Measurements from ENCODE around the gene RUSF1.
"Not testable (repeated sequence)": the region's sequence is repeated elsewhere in the genome, so short reads cannot be mapped to it uniquely, and the experiment has no call there.

Gene RUSF1

DNA sequence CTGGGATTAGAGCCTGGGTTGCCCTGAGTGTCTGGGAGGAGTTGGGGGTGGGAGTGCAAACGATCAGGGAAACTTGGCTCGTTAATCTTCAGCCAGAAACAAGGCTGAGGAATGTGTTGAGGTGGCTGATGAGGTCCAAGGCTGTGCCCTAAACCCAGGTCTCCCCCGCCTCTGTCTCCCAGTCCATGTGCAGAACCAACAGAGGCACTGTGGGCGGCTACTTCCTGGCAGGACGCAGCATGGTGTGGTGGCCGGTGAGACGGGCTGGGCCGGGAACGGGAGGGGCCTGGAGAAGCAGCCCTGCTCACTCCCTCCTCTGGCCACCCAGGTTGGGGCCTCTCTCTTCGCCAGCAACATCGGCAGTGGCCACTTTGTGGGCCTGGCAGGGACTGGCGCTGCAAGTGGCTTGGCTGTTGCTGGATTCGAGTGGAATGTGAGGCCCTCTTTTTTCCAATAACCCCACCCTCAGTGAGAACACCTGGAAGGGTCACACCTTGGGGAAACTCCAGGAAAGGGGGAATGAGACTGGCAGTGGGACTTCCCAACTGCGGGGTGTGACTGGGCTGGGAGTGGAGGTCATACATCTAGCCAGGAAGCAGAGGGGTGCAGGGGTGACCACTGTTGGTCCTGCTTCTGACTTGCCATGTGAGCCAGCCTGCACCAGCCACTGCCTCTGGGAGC is 23.6 kb downstream of the RUSF1 start:
- H3K27me3 ChIP-seq, result peaks cover 34% of the 10 kb centered on the region
- H3K9me3 ChIP-seq, result no peaks in the 10 kb centered on the region
- H3K4me3 ChIP-seq (ENCODE audit: low read depth in 1 of 2, low read length in 1 of 2), result no peak overlapping the region
- H3K4me1 ChIP-seq (ENCODE audit: control insufficient read depth in 1 of 2, insufficient read depth in 1 of 2, low read depth in 1 of 2, low read length in 1 of 2), result peaks cover 13 to 21% of the 10 kb centered on the region in 2 experiments
- H3K27ac ChIP-seq, result no peak overlapping the region
- TF ChIP-seq CTCF (IDR thresholded peaks at IDR 0.05), result no peak
- peaks cover 4% of the 10 kb centered on the region for H3K36me3 ChIP-seq

DNA sequence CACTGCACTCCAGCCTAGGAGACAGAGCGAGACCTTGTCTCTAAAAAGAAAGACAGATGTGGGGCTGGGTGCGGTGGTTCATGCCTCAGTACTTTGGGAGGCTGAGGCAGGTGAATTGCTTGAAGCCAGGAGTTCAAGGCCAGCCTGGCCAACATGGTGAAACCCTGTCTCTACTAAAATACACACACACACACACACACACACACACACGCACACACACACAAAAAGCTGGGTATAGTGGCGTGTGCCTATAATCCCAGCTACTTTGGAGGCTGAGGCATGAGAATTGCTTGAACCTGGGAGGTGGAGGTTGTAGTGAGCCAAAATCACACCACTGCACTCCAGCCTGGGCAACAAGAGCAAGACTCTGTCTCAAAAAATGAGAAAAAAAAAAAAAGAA is 24.1 kb downstream of the RUSF1 start:
- H3K9me3 ChIP-seq; H3K27ac ChIP-seq; H3K4me3 ChIP-seq (ENCODE audit: low read depth in 1 of 2, low read length in 1 of 2); H3K36me3 ChIP-seq: not testable (repeated sequence)
- peaks cover 35% of the 10 kb centered on the region for H3K27me3 ChIP-seq
- peaks cover 13 to 21% of the 10 kb centered on the region in 2 experiments for H3K4me1 ChIP-seq (ENCODE audit: control insufficient read depth in 1 of 2, insufficient read depth in 1 of 2, low read depth in 1 of 2, low read length in 1 of 2)

DNA sequence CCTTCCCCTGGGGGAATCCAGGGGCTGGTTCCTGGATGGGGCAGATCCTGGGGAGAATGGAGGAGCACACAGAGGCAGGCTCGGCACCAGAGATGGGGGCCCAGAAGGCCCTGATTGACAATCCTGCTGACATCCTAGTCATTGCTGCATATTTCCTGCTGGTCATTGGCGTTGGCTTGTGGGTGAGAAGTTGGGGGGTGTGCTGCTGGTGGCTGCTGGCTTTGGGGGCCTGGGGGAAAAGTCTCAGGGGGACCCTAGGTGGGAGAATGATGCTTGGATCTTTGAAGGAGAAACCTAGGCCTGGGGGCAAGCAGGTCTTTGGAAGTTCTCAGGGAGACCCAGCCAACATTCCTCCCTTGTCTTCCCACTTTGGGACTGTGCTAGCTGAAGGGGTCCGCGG is 25.1 kb downstream of the RUSF1 start, which contains the start of gene SLC5A2:
TSS of gene SLC5A2 (plus strand) at position 43 of the 400 bp plus-strand sequence. CDS start at position 57, 14 bp downstream.
- peaks cover 33% of the 10 kb centered on the region for H3K27me3 ChIP-seq
- H3K27ac ChIP-seq, result no peak within 1 kb of the TSS
- no peaks in the 10 kb centered on the region for H3K9me3 ChIP-seq
- H3K4me1 ChIP-seq (ENCODE audit: control insufficient read depth in 1 of 2, insufficient read depth in 1 of 2, low read depth in 1 of 2, low read length in 1 of 2), result peaks cover 9 to 16% of the 10 kb centered on the region in 2 experiments
- no peak within 1 kb of the TSS for H3K4me3 ChIP-seq (ENCODE audit: low read depth in 1 of 2, low read length in 1 of 2)
- TF ChIP-seq CTCF (IDR thresholded peaks at IDR 0.05), result no peak
- H3K36me3 ChIP-seq, result no peaks in the 10 kb centered on the region

- TF ChIP-seq CTCF (IDR thresholded peaks at IDR 0.05), result no peak
- Histone ChIP-seq H3K4me3 (ENCODE audit: low read depth in 1 of 2, low read length in 1 of 2) (no peak overlapping the region), H3K36me3 (no peaks in the 10 kb centered on the region), H3K4me1 (ENCODE audit: control insufficient read depth in 1 of 2, insufficient read depth in 1 of 2, low read depth in 1 of 2, low read length in 1 of 2) (peaks cover 12 to 24% of the 10 kb centered on the region in 2 experiments), H3K27ac (no peak overlapping the region), H3K9me3 (no peaks in the 10 kb centered on the region), H3K27me3 (peaks cover 37% of the 10 kb centered on the region)
Measured at GRCh38 chr16:31480851-31481536, 27.2 kb downstream of the RUSF1 start.

- no peaks in the 10 kb centered on the region for H3K36me3 ChIP-seq
- H3K4me1 ChIP-seq (ENCODE audit: control insufficient read depth in 1 of 2, insufficient read depth in 1 of 2, low read depth in 1 of 2, low read length in 1 of 2), result peaks cover 15 to 27% of the 10 kb centered on the region in 2 experiments
- no peak overlapping the region for H3K27ac ChIP-seq
- TF ChIP-seq CTCF (IDR thresholded peaks at IDR 0.05), result no peak
- H3K27me3 ChIP-seq, result peaks cover 40% of the 10 kb centered on the region
- no peak overlapping the region for H3K4me3 ChIP-seq (ENCODE audit: low read depth in 1 of 2, low read length in 1 of 2)
- no peaks in the 10 kb centered on the region for H3K9me3 ChIP-seq
Measured at GRCh38 chr16:31479751-31480150, 28.4 kb downstream of the RUSF1 start.

DNA sequence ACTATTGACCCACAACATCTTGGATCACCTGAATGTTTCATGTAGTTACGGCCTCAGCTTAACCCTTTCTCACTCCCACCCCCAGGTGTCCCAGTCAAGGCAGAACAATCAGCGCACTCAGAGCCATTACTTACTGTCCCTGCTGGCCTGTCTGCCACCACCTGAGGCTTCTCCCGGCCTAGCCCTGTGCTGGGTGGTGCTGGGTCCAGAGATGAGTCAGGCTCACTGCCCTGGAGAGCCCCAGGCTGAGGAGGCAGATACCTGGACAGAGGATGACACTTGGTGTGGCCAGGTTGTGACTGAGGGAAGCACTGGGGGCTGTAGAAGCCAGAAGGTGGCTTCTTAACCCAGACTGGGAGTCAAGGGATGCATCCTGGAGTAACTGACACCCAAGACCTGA is 29.2 kb downstream of the RUSF1 start:
- Histone ChIP-seq H3K27ac (no peak overlapping the region), H3K4me1 (ENCODE audit: control insufficient read depth in 1 of 2, insufficient read depth in 1 of 2, low read depth in 1 of 2, low read length in 1 of 2) (peaks cover 15 to 27% of the 10 kb centered on the region in 2 experiments), H3K9me3 (no peaks in the 10 kb centered on the region), H3K27me3 (peaks cover 48% of the 10 kb centered on the region), H3K4me3 (ENCODE audit: low read depth in 1 of 2, low read length in 1 of 2) (no peak overlapping the region), H3K36me3 (no peaks in the 10 kb centered on the region)
- no peak for TF ChIP-seq CTCF (IDR thresholded peaks at IDR 0.05)

All from neutrophil (primary cell).